MG63 (cell line): ENCODE data around the gene IL1RAPL2. TPM values are rescaled to one million over a fixed set of nuclear protein-coding genes. Genes with fewer than 3 reads are reported as not detected.

Experiments
- DNase-seq: peaks from one replicate; pipeline ENCODE4 v3.0.0-alpha.2; 2020
- H3K27me3 ChIP-seq: fragments of 250-450 bp; sonication (Bioruptor Pico); 2 replicates; pipeline ENCODE4 v1.5.1; 2020; ENCODE audit warnings: mild to moderate bottlenecking, moderate library complexity
- H3K36me3 ChIP-seq: fragments of 250-450 bp; sonication (Bioruptor Pico); 2 replicates; pipeline ENCODE4 v1.5.1; 2020; ENCODE audit warnings: mild to moderate bottlenecking, moderate library complexity
- H3K4me3 ChIP-seq: fragments of 250-450 bp; sonication (Bioruptor Pico); 2 replicates; pipeline ENCODE4 v1.5.1; 2020; ENCODE audit warnings: mild to moderate bottlenecking, moderate library complexity
- H3K9me3 ChIP-seq: fragments of 250-450 bp; sonication (Bioruptor Pico); 2 replicates; pipeline ENCODE4 v1.5.1; 2020; ENCODE audit warnings: mild to moderate bottlenecking, moderate library complexity
- total RNA-seq: library from RNA; depleted of rRNA; stranded (reverse); fragments of >200 nt; shearing (Covaris generic); gene quantifications from 2 replicates; pipeline ENCODE4 v1.2.3, GENCODE V29; 2014; ENCODE audit warnings: low replicate concordance

Gene IL1RAPL2
- total RNA-seq, 1 experiment from 2014 or later = not detected

DNA sequence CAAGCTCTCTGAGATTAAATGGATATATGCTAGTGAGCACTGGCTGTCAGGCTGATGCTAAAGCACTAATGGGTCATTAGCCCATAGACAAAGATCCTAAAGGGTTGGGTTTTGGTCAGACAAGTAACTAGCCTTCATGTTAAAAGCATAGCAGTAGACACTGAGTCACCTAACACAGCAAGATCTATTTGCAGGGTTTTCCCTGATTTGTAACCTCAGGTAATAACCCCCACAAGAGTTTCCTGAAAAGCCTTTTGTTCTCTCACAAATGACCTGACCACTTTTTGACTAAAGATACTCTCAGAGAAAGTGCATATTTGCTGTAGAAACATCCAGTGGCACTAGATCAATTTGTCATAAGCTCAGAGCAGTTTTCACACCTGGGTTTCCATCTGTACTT, 905.6 kb downstream of the IL1RAPL2 start:
- Histone ChIP-seq H3K27me3 (no peaks in the 10 kb centered on the region), H3K36me3 (no peaks in the 10 kb centered on the region), H3K4me3 (no peak overlapping the region), H3K9me3 (no peaks in the 10 kb centered on the region)
- DNase-seq = no peak

DNA sequence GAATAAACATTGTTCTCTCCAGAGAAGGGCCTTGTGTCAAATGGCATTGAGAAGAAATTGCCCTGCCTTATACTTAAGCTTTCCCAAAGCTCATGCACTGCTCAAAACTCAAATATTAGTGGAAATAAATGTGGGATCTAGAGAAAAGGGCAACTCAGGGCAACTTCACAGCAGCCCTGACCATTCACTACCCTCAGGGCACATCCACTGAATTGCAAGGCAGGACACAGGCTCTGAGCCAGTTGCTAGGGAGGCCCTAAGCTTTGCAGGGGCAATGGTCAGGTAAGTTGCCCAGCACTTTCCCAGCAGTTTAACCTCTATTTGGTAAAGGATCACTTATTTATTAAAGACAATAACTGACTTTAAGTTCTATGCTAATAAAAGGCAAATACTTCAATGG, 909.8 kb downstream of the IL1RAPL2 start:
- Histone ChIP-seq H3K27me3 (no peaks in the 10 kb centered on the region), H3K9me3 (no peaks in the 10 kb centered on the region), H3K36me3 (no peaks in the 10 kb centered on the region), H3K4me3 (no peak overlapping the region)
- DNase-seq = no peak

DNA sequence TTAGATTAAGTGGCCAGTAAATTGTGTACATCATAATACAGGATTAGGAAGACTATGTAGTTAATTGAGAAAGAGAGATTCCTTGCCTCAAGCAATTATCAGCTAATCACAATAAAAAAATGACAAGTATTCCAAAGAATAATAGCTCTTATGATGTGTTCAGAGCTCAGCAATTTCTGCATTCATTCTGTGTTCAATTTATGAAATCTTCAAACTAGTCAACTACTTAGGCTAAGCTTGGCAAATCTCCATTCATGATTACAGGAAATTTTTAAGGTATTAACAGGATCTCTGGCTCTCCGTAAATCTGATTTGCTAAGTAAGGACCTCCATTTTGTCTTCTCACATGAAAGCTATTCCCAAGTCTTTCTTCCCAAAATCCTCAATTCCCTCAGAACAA, 911.4 kb downstream of the IL1RAPL2 start:
- Histone ChIP-seq H3K9me3 (no peaks in the 10 kb centered on the region), H3K27me3 (no peaks in the 10 kb centered on the region), H3K36me3 (no peaks in the 10 kb centered on the region), H3K4me3 (no peak overlapping the region)
- no peak for DNase-seq

DNA sequence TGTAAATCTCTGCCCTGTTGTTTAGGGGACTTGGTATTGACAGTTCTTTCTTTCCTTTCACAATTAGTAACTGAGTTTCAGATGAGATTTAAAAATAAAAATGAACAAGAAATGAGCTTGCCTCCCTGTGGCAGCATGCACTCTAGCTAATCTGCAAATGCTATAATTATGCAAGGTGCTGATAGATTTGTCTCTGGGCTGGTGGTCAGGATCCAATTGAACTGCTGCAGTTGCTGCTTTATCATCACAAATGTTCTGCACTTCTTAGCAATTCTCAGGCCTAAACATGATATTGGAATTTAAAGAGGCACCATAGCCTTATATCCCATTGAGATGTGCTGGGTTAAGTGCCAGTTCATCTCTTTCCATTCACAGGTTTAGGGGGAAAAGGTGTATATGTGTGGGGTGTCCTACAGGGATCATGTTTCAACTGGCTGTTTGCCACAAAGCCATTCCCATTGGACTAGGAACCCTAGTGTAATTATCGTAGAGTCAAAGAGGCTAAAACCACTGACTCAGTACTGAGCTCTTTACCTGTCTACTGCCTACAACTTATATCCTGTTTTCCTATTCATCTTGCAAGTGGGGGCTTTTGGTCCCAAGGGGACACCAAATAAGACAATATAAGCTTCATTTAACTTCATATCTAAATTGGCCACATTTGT, 914.8 kb downstream of the IL1RAPL2 start:
- Histone ChIP-seq H3K27me3 (no peaks in the 10 kb centered on the region), H3K9me3 (no peaks in the 10 kb centered on the region), H3K4me3 (no peak overlapping the region), H3K36me3 (no peaks in the 10 kb centered on the region)
- DNase-seq = no peak

DNA sequence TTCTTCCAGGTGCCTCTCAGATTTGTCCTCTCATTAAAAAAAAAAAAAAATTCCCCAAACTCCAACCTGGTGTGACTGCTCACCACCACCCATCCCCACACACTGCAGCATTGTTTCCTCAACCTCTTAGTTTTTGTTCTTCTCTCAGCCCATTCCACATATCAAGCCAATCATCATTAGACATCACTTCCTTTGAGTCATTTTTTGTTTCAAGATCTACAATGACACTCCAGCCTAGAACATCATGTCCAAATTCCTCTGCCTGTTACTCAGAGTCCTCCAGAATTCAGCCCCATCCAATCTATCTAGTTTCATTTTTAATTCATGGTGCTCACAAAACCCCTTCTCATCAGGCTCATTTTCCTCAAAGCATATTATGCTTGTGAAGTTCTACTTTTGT, 917.0 kb downstream of the IL1RAPL2 start:
- DNase-seq = peak; percentile 1
- H3K9me3 ChIP-seq = no peaks in the 10 kb centered on the region
- no peaks in the 10 kb centered on the region for H3K36me3 ChIP-seq
- H3K4me3 ChIP-seq = no peak overlapping the region
- no peaks in the 10 kb centered on the region for H3K27me3 ChIP-seq

DNA sequence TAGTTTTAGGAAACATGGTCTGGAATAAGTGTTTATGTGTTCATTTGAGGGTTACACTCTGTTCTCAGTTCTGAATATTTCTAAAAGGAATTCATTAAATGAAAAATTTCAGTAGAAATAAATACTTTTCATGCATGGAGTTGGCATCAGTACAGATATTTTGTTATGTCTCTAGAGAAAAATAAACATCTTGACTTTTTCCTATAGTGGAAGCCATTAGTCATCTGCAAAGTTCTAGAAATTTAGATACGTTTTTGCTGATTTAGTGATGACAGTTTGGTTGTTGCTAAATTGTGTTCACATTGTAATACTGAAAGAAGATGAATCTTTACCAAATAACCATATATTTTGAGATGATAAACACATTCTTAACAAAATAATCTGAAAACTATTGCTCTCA, 922.7 kb downstream of the IL1RAPL2 start:
- Histone ChIP-seq H3K36me3 (no peaks in the 10 kb centered on the region), H3K9me3 (no peaks in the 10 kb centered on the region), H3K4me3 (no peak overlapping the region), H3K27me3 (no peaks in the 10 kb centered on the region)
- DNase-seq = no peak

DNA sequence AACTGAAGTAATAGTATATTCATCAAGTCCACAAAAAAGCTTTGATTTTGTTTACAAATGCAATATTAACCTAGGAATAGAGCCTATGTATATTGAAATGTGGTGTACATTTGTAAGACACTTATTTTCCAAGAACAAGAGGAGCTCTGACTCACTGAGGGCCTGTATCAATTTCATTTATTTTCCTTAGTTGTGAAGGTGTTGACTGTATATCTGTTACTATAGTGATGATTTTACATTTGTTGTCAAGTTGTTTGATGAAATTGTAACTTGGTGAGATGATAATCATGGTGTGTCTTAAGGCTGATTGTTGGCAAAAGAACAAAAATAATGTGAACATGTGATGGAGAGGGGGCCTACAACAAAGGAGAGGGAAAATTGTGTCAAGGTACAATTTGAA, 929.4 kb downstream of the IL1RAPL2 start:
- H3K9me3 ChIP-seq = no peaks in the 10 kb centered on the region
- H3K36me3 ChIP-seq = no peaks in the 10 kb centered on the region
- H3K4me3 ChIP-seq = no peak overlapping the region
- DNase-seq = no peak
- no peaks in the 10 kb centered on the region for H3K27me3 ChIP-seq

DNA sequence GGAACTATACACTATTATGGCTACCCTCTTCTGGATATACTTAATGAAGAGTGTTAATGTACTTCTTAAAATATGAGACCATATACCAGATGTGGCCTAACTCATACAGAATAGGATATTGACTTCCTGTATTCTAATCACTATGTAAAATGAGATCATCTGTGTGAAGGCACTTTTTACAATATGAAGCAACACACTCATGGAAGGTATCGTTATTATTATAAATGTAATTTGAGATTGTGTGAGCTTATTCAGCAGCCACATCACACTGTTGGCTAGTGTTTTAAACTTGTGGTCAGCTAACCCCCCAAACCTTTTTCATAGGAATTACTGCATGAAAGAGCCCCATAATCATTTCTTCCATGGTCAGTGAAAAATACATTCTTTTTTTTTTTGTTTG, 936.3 kb downstream of the IL1RAPL2 start:
- Histone ChIP-seq H3K36me3 (no peaks in the 10 kb centered on the region), H3K4me3 (no peak overlapping the region), H3K9me3 (no peaks in the 10 kb centered on the region), H3K27me3 (no peaks in the 10 kb centered on the region)
- no peak for DNase-seq

DNA sequence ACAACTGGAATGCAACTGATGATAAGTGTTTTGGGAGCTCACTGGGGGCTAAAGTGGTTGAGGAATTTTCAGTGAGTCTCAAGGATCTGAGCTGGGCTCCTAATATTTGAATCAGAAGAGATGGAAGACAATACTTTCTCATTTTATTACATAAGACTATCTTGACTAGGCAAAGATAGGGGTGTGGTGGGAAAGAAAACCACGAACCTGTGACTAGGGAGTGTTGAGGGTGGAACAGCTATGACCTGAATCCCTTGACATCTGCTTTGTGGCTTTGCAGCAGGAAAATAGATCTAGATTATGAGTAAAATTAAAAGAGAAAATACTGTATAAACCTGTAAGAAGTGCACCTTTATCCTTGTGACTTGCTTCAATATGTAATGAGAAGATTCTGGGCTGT, 949.6 kb downstream of the IL1RAPL2 start:
- Histone ChIP-seq H3K27me3 (no peaks in the 10 kb centered on the region), H3K4me3 (no peak overlapping the region), H3K9me3 (no peaks in the 10 kb centered on the region), H3K36me3 (no peaks in the 10 kb centered on the region)
- DNase-seq = no peak

DNA sequence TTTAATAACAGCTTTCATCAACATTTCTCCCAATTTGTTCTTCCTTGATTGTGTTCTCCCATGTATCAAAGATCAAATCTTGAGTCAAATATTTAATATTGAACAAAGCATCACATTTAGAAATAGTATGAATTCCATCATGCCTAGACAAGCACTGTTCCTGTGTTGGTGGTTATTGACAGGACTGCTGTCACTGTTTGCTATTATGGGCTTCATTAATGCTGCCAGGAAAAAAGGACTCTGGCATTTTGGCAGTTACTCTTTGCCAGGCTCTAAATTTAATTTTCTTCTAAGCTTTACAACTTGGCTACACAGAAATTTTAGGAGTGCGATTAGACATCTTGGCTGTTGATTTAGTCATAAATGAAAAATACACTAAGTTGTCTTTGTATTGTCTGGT, 960.4 kb downstream of the IL1RAPL2 start:
- no peaks in the 10 kb centered on the region for H3K27me3 ChIP-seq
- H3K9me3 ChIP-seq = no peaks in the 10 kb centered on the region
- H3K4me3 ChIP-seq = no peak overlapping the region
- DNase-seq = no peak
- H3K36me3 ChIP-seq = no peaks in the 10 kb centered on the region

DNA sequence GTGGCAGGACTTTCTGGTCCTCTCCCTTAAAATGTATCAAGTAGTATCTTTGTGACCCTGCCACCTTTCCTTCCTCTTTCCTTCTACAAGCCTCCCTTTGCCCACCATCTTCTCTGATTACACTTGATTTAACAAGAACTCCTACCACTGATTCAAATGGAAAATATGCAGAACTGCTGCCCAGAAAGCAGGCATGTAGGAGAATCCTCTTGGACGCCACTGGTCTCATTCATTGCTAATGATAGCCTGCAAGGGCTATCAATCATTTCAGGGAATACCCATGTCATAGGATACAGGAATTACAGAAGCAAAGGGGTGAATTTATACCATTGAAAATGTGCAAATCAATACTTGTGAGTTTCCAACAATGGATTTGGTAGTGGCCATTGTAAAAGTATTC, 961.8 kb downstream of the IL1RAPL2 start:
- DNase-seq = no peak
- H3K27me3 ChIP-seq = no peaks in the 10 kb centered on the region
- no peaks in the 10 kb centered on the region for H3K36me3 ChIP-seq
- no peaks in the 10 kb centered on the region for H3K9me3 ChIP-seq
- no peak overlapping the region for H3K4me3 ChIP-seq

DNA sequence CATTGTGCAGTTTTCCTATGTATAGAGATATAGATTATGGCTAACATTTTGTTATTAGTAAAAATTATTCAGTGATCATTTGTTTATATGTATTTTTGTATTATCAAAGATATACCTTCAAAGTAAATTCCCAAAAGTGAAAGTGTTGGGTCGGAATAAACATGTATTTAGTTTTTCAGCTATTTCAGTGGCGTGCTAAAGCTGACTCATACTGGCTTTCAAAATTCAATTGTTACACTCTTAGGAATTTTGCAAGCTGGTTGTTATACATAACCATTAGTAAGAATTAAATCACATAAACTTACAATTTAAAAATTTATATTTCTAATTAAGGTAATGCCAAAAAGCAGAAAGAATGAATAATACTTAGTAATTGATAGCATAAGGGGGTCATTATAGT, 968.0 kb downstream of the IL1RAPL2 start:
- no peaks in the 10 kb centered on the region for H3K9me3 ChIP-seq
- no peak for DNase-seq
- H3K36me3 ChIP-seq = no peaks in the 10 kb centered on the region
- H3K4me3 ChIP-seq = no peak overlapping the region
- no peaks in the 10 kb centered on the region for H3K27me3 ChIP-seq

DNA sequence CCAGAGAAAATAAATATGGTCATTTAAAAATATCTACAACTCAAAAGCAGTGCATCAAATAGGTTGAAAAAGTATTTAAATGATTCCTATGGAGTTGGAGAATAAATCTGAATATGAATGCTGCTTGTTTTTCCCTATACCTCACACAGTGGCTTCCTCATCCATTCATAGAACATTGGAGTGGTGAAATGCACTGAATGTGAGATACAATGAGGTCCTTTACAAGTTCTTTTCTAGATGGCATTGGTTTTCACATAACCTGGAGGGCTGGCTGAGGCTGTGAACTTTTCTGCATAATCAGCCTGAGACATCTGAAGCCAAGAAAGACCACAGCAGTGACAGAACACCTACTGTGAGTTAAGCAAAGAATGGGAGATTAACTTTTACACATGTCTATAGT, 977.3 kb downstream of the IL1RAPL2 start:
- Histone ChIP-seq H3K9me3 (no peaks in the 10 kb centered on the region), H3K4me3 (no peak overlapping the region), H3K36me3 (no peaks in the 10 kb centered on the region), H3K27me3 (no peaks in the 10 kb centered on the region)
- no peak for DNase-seq

DNA sequence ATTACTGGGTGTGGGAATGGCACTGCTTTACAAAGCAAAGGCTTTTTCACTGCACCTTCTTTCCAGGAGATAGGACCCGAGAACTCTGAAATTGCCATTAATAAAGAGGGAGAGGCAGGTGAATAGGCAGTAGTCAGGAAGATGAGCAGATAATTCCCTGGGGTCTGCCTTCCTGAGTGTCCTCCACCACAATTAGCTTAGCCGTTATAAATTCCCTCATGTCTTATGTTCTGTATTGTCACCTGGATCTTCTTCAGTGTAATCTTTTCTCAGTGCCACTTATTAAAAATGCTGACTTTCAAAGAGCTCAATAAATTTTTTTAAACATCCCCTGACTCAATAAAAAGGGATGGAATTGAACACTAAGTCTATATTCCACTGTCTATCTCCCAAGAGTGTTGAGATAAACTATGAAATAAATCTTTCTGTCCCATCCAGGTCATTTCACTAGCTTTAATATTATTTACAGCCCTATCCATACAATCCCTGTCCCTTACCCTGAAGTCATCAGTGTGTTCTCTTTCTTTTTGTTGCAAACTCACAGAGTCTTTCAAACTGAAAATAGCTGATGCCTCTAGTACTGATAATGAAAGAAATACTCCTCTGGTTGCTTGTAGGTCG, 984.2 kb downstream of the IL1RAPL2 start:
- H3K36me3 ChIP-seq = no peaks in the 10 kb centered on the region

DNA sequence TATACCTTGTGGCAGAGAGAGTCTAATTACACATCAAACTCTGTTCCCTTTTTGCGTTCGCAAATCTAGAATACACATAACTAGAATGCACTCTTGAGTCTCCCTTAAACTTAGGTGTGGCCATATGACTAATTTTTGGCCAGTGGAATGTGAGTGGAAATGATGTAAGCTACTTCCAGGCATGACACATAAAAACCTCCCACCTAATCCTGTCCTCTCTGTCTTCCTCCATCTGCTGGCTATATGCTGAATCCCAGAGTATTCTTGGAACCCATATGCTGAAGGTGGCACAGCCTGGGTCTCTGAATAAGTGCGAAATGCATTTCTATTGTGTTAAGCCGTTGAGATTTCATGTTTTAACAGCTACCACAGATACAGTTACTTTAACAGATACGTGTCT, 986.4 kb downstream of the IL1RAPL2 start:
- no peaks in the 10 kb centered on the region for H3K27me3 ChIP-seq
- no peaks in the 10 kb centered on the region for H3K36me3 ChIP-seq
- no peak for DNase-seq
- no peaks in the 10 kb centered on the region for H3K9me3 ChIP-seq
- no peak overlapping the region for H3K4me3 ChIP-seq

More for the DNA sequence above, 984.2 kb downstream of the IL1RAPL2 start:
- no peak overlapping the region for H3K4me3 ChIP-seq
- no peak for DNase-seq
- no peaks in the 10 kb centered on the region for H3K9me3 ChIP-seq
- H3K27me3 ChIP-seq = no peaks in the 10 kb centered on the region

DNA sequence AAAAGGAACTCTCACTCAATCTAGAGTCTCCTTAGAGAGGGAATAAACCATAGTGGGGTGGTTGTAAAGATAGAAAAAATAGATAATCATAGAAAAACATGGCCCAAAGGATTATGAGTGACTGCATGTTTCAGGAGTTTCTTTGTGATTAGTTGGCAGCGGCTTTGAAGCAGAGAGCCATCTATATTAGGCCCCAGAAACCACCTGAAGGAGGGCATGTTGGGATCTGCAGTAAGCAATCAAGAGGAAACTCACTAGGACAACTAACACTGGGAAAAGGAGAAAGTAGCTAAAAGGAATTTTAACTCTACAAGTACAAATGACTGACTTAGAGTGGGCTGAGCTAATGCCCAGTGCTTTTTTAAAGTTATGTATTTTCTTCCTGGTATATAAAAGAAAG, 987.1 kb downstream of the IL1RAPL2 start:
- Histone ChIP-seq H3K4me3 (no peak overlapping the region), H3K27me3 (no peaks in the 10 kb centered on the region), H3K9me3 (no peaks in the 10 kb centered on the region), H3K36me3 (no peaks in the 10 kb centered on the region)
- no peak for DNase-seq

DNA sequence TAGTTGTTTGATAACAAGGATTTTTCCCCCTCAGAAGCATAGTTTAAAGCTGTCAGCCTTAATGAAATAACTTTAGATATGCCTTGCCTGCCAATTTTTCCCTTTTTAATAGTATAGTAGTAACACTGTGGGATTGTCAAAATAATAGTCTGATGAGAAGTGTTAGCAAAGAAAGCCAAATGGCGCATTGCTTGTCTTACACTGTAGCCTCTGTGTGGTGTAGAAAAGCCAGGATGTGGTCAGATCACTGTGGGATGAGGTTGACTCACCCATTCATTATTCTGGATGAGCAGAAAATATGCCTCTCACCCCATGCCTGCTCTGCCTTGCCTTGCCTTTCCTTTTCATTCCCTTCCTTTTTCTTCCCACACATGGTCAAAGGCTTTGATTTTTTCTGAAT, 998.5 kb downstream of the IL1RAPL2 start:
- no peaks in the 10 kb centered on the region for H3K36me3 ChIP-seq
- no peaks in the 10 kb centered on the region for H3K9me3 ChIP-seq
- H3K4me3 ChIP-seq = no peak overlapping the region
- peak; percentile 68 for DNase-seq
- no peaks in the 10 kb centered on the region for H3K27me3 ChIP-seq

DNA sequence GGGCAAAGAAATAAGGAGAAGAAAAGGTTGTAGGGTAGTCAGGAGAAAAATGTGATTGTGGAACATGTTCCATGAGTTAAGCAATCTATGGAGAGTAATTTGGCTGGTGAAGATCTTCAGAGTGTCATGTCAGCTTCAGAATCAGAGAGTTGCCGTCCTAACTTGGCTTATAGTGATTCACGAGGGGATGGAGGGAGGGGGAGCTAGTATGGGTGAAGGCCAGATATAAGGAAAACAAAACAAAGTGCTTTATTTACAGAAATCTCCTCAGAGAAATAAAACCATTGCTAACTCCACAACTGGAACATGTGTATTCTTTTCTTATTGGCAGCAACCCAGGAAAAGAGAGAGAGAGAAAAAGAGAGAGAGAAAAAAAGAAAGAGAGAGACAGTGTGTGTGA, 999.9 kb downstream of the IL1RAPL2 start:
- Histone ChIP-seq H3K27me3 (no peaks in the 10 kb centered on the region), H3K4me3 (no peak overlapping the region), H3K9me3 (no peaks in the 10 kb centered on the region), H3K36me3 (no peaks in the 10 kb centered on the region)
- no peak for DNase-seq
